NB4 (cell line): ENCODE data around the gene CELA2A.

Source experiments
- MYC ChIP-seq: IDR thresholded peaks from 2 replicates; pipeline ENCODE4 v1.6.1; 2011; ENCODE audit warnings: low read depth, low read length
- POLR2A ChIP-seq: IDR thresholded peaks from 2 replicates; pipeline ENCODE4 v1.6.1; 2011; ENCODE audit warnings: mild to moderate bottlenecking; ENCODE audit not compliant: insufficient read length; ENCODE audit errors: extremely low read depth
- TF ChIP-seq, protein P1 (sequence below): IDR thresholded peaks from one replicate; pipeline ENCODE4 v1.5.1; 2012; ENCODE audit warnings: low read depth, low read length
- TF ChIP-seq, protein P2 (sequence below): IDR thresholded peaks from 2 replicates; pipeline ENCODE4 v1.6.1; 2011; ENCODE audit warnings: low read depth, low read length

GRCh38 chr1:15453734-15454133, 2.8 kb upstream of the CELA2A start:
- no peak for TF ChIP-seq MYC
- TF ChIP-seq, protein P1, sequence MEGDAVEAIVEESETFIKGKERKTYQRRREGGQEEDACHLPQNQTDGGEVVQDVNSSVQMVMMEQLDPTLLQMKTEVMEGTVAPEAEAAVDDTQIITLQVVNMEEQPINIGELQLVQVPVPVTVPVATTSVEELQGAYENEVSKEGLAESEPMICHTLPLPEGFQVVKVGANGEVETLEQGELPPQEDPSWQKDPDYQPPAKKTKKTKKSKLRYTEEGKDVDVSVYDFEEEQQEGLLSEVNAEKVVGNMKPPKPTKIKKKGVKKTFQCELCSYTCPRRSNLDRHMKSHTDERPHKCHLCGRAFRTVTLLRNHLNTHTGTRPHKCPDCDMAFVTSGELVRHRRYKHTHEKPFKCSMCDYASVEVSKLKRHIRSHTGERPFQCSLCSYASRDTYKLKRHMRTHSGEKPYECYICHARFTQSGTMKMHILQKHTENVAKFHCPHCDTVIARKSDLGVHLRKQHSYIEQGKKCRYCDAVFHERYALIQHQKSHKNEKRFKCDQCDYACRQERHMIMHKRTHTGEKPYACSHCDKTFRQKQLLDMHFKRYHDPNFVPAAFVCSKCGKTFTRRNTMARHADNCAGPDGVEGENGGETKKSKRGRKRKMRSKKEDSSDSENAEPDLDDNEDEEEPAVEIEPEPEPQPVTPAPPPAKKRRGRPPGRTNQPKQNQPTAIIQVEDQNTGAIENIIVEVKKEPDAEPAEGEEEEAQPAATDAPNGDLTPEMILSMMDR, result no peak
- TF ChIP-seq POLR2A, result no peak
- TF ChIP-seq, protein P2, sequence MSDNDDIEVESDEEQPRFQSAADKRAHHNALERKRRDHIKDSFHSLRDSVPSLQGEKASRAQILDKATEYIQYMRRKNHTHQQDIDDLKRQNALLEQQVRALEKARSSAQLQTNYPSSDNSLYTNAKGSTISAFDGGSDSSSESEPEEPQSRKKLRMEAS, result no peak
